Parathyroid adenoma (tissue), 2 donors: ENCODE results near the gene SLC12A6.

ENCODE experiments used
- H2AFZ ChIP-seq: fragments of 300-600 bp; sonication (generic); one replicate; pipeline ENCODE4 v1.7.0; 2017; ENCODE audit warnings: antibody characterized with exemption, mild to moderate bottlenecking
- H3K27ac ChIP-seq: fragments of 300-600 bp; sonication (generic); one replicate; pipeline ENCODE4 v1.7.0; 2017
- H3K27me3 ChIP-seq: fragments of 300-600 bp; sonication (generic); one replicate; pipeline ENCODE4 v1.7.0; 2017; ENCODE audit warnings: low read length; ENCODE audit not compliant: control insufficient read depth, insufficient read depth
- H3K36me3 ChIP-seq: fragments of 300-600 bp; sonication (generic); one replicate; pipeline ENCODE4 v1.7.0; 2017; ENCODE audit warnings: low read length; ENCODE audit not compliant: control insufficient read depth, insufficient read depth
- H3K4me1 ChIP-seq: fragments of 300-600 bp; sonication (generic); one replicate; pipeline ENCODE4 v1.7.0; 2017; ENCODE audit warnings: control low read depth
- H3K4me2 ChIP-seq: fragments of 300-600 bp; sonication (generic); one replicate; pipeline ENCODE4 v1.7.0; 2017; ENCODE audit warnings: low read length
- H3K4me3 ChIP-seq: fragments of 300-600 bp; sonication (generic); one replicate; pipeline ENCODE4 v1.7.0; 2017; ENCODE audit warnings: low read depth, low read length
- H3K79me2 ChIP-seq: fragments of 300-600 bp; sonication (generic); one replicate; pipeline ENCODE4 v1.7.0; 2017; ENCODE audit warnings: control low read depth
- H3K9ac ChIP-seq: fragments of 300-600 bp; sonication (generic); one replicate; pipeline ENCODE4 v1.7.0; 2017; ENCODE audit warnings: mild to moderate bottlenecking
- H3K9me3 ChIP-seq: fragments of 300-600 bp; sonication (generic); one replicate; pipeline ENCODE4 v1.7.0; 2017; ENCODE audit warnings: low read length; ENCODE audit not compliant: control insufficient read depth
- CTCF ChIP-seq: fragments of 300-600 bp; sonication (generic); IDR thresholded peaks from one replicate; pipeline ENCODE4 v1.7.0; 2017; ENCODE audit warnings: antibody characterized with exemption, mild to moderate bottlenecking
- donor health status: primary hyperparathyroidism.

Gene SLC12A6

GRCh38 chr15:34216527-34217270 lies 120.9 kb downstream of the SLC12A6 start:
- Histone ChIP-seq H3K9me3 (no peaks in the 10 kb centered on the region), H3K9ac (no peak overlapping the region), H3K4me2 (no peak overlapping the region), H3K36me3 (no peaks in the 10 kb centered on the region), H3K27me3 (no peaks in the 10 kb centered on the region), H3K4me1 (no peaks in the 10 kb centered on the region), H2AFZ (no peak overlapping the region), H3K79me2 (no peaks in the 10 kb centered on the region), H3K27ac (no peak overlapping the region), H3K4me3 (no peak overlapping the region)
- no peak for TF ChIP-seq CTCF

GRCh38 chr15:34214135-34214534 lies 123.4 kb downstream of the SLC12A6 start:
- no peak for TF ChIP-seq CTCF
- no peaks in the 10 kb centered on the region for H3K9me3 ChIP-seq
- H2AFZ ChIP-seq: no peak overlapping the region
- no peak overlapping the region for H3K4me3 ChIP-seq
- H3K9ac ChIP-seq: no peak overlapping the region
- no peak overlapping the region for H3K27ac ChIP-seq
- H3K79me2 ChIP-seq: no peaks in the 10 kb centered on the region
- no peak overlapping the region for H3K4me2 ChIP-seq
- H3K4me1 ChIP-seq: no peaks in the 10 kb centered on the region
- H3K27me3 ChIP-seq: no peaks in the 10 kb centered on the region
- no peaks in the 10 kb centered on the region for H3K36me3 ChIP-seq

GRCh38 chr15:34213690-34214089 lies 123.9 kb downstream of the SLC12A6 start:
- Histone ChIP-seq H3K9ac (no peak overlapping the region), H3K27ac (no peak overlapping the region), H3K4me2 (no peak overlapping the region), H3K27me3 (no peaks in the 10 kb centered on the region), H3K36me3 (no peaks in the 10 kb centered on the region), H3K79me2 (no peaks in the 10 kb centered on the region), H3K4me3 (no peak overlapping the region), H3K4me1 (no peaks in the 10 kb centered on the region), H3K9me3 (no peaks in the 10 kb centered on the region), H2AFZ (no peak overlapping the region)
- TF ChIP-seq CTCF: no peak

- no peaks in the 10 kb centered on the region for H3K27me3 ChIP-seq
- H3K4me3 ChIP-seq: peak within 1 kb of the TSS; percentile 62
- H3K36me3 ChIP-seq: no peaks in the 10 kb centered on the region
- no peaks in the 10 kb centered on the region for H3K4me1 ChIP-seq
- H3K79me2 ChIP-seq: peaks cover 6% of the 10 kb centered on the region
- H2AFZ ChIP-seq: peak within 1 kb of the TSS; percentile 75
- peak within 1 kb of the TSS; percentile 60 for H3K4me2 ChIP-seq
- H3K9me3 ChIP-seq: no peaks in the 10 kb centered on the region
- H3K9ac ChIP-seq: no peak within 1 kb of the TSS
- TF ChIP-seq CTCF: peak; percentile 79
- H3K27ac ChIP-seq: peak within 1 kb of the TSS; percentile 39
These were observed 127.9 kb downstream of the SLC12A6 start, which contains the start of gene KATNBL1 for GRCh38 chr15:34209421-34210282. Gene KATNBL1 (minus strand): TSS chr15:34210096. CDS start chr15:34163676, 46,420 bp downstream.
